Sciatic nerve (tissue), 2 donors: Measurements from ENCODE around the gene CD79A. TPM values are rescaled to one million over a fixed set of nuclear protein-coding genes. Genes with fewer than 3 reads are reported as not detected.

Source experiments
- ATAC-seq: fragments of 200-7000 bp; cut with Tn5 transposase; one replicate; pipeline ENCODE4 v1.9.1; 2020; ENCODE audit warnings: mild to moderate bottlenecking, moderate library complexity
- DNase-seq: peaks from one replicate; pipeline ENCODE4 v3.0.0-alpha.2; 2020; ENCODE audit warnings: low spot score
- intact Hi-C: fragments of 100-400 bp; cut with DNase I; formaldehyde crosslinking; loops from one replicate; pipeline ENCODE4 v1.14.2; 2022
- total RNA-seq: library from RNA; stranded (reverse); fragmentation: NEBNext Ultra II Directional; extraction: Animal tissue kit (Norgen Biotek cat#: 25700); gene quantifications from one replicate; pipeline ENCODE4 v1.2.1, GENCODE V29; 2021
- donor health status: DM: no; HTN: no; CAD: no.
- donor health status: DM: no; HTN: no; CAD: no.

CD79A gene
- total RNA-seq, 1 donor from 2014 or later, result 2.1 TPM

GRCh38 chr19:41897820-41898219 lies 20.7 kb downstream of the CD79A start:
- no peak for DNase-seq
- no peak for ATAC-seq
- intact Hi-C loops, result no loop called here

GRCh38 chr19:41898235-41898634 lies 21.2 kb downstream of the CD79A start:
- no peak for DNase-seq
- intact Hi-C loops, result no loop called here
- no peak for ATAC-seq

- intact Hi-C loops, result no loop called here
- DNase-seq, result no peak
- ATAC-seq, result no peak
These were observed 24.8 kb downstream of the CD79A start for GRCh38 chr19:41901707-41902360.

- ATAC-seq (no peak), DNase-seq (no peak)
- intact Hi-C loops, result no loop called here
These were observed 25.5 kb downstream of the CD79A start for GRCh38 chr19:41902594-41902993.

GRCh38 chr19:41903193-41903953 lies 26.3 kb downstream of the CD79A start:
- DNase-seq, result no peak
- no peak for ATAC-seq
- intact Hi-C loops, result no loop called here

- intact Hi-C loops, result no loop called here
- ATAC-seq (no peak), DNase-seq (no peak)
These were observed 27.2 kb downstream of the CD79A start for GRCh38 chr19:41904118-41904870.

- ATAC-seq (no peak), DNase-seq (no peak)
- intact Hi-C loops, result no loop called here
These were observed 28.4 kb downstream of the CD79A start for GRCh38 chr19:41905273-41906002.

GRCh38 chr19:41906271-41906670 lies 29.2 kb downstream of the CD79A start:
- intact Hi-C loops, result no loop called here
- no peak for ATAC-seq
- DNase-seq, result no peak

- ATAC-seq (no peak), DNase-seq (no peak)
- intact Hi-C loops, result no loop called here
These were observed 30.0 kb downstream of the CD79A start for GRCh38 chr19:41906916-41907680.

GRCh38 chr19:41907994-41908615 lies 31.0 kb downstream of the CD79A start:
- ATAC-seq, result no peak
- DNase-seq, result no peak
- intact Hi-C loops, result no loop called here

- intact Hi-C loops, result no loop called here
- DNase-seq, result no peak
- no peak for ATAC-seq
These were observed 31.8 kb downstream of the CD79A start for GRCh38 chr19:41908724-41909464.

- intact Hi-C loops, result no loop called here
- DNase-seq (no peak), ATAC-seq (no peak)
These were observed 32.6 kb downstream of the CD79A start for GRCh38 chr19:41909706-41910105.

GRCh38 chr19:41910240-41910991 lies 33.3 kb downstream of the CD79A start:
- ATAC-seq, result no peak
- no peak for DNase-seq
- intact Hi-C loops, result no loop called here

- intact Hi-C loops, result no loop called here
- ATAC-seq, result no peak
- DNase-seq, result no peak
These were observed 34.2 kb downstream of the CD79A start for GRCh38 chr19:41910992-41911888.

GRCh38 chr19:41911889-41912731 lies 35.0 kb downstream of the CD79A start:
- intact Hi-C loops, result no loop called here
- no peak for DNase-seq
- no peak for ATAC-seq
